IMR-90 (cell line): ENCODE data around the gene RUNX1. TPM values are rescaled to one million over a fixed set of nuclear protein-coding genes. Genes with fewer than 3 reads are reported as not detected.
A peak's percentile ranks its signal among the peaks of the same experiment; 100 is the strongest.

Experiments used
- ATAC-seq: fragments of 200-7000 bp; cut with Tn5 transposase; 2 replicates; pipeline ENCODE4 v1.9.1; 2020; ENCODE audit warnings: low read depth, mild to moderate bottlenecking, moderate library complexity
- BruUV-seq: library from RNA; stranded (reverse); fragments of 400-500 nt; replicated peaks from 2 replicates; lab custom pipeline; 2021; lab: Mats Ljungman, UMichigan
- CTCF ChIA-PET: fragments of 300-600 bp; formaldehyde crosslinking; extraction: SDS; loops from one replicate; lab custom pipeline; 2021; ENCODE audit warnings: antibody characterized with exemption; lab: Yijun Ruan, JAX
- POLR2A ChIA-PET: fragments of 300-600 bp; sonication (Branson Sonifier 250); formaldehyde crosslinking; loops from one replicate; lab custom pipeline; 2022; ENCODE audit warnings: antibody characterized with exemption; ENCODE audit not compliant: unreplicated experiment; lab: Charles Lee
- DNase-seq: peaks from one replicate; pipeline ENCODE4 v3.0.0; 2013
- H2AFZ ChIP-seq: replicated peaks from 2 replicates; pipeline ENCODE3; 2013; ENCODE audit warnings: low read length, mild to moderate bottlenecking; ENCODE audit not compliant: poor library complexity
- H2AK5ac ChIP-seq: 2 replicates; pipeline ENCODE4 v1.6.1; 2013; ENCODE audit warnings: low read depth, low read length, inconsistent platforms
- H2AK9ac ChIP-seq: replicated peaks from 2 replicates; pipeline ENCODE3; 2013; ENCODE audit warnings: mild to moderate bottlenecking, low read depth, low read length, moderate library complexity; ENCODE audit not compliant: poor library complexity
- H2BK120ac ChIP-seq: 2 replicates; pipeline ENCODE4 v1.6.1; 2013; ENCODE audit warnings: low read depth, low read length, inconsistent platforms
- H2BK15ac ChIP-seq: 3 replicates; pipeline ENCODE4 v1.6.1; 2013; ENCODE audit warnings: low read depth, low read length, inconsistent platforms
- H2BK20ac ChIP-seq: 2 replicates; pipeline ENCODE4 v1.6.1; 2013; ENCODE audit warnings: low read depth, mild to moderate bottlenecking, inconsistent platforms, low read length, moderate library complexity
- H2BK5ac ChIP-seq: 2 replicates; pipeline ENCODE4 v1.6.1; 2013; ENCODE audit warnings: mild to moderate bottlenecking, low read depth, low read length, inconsistent platforms; ENCODE audit not compliant: poor library complexity, severe bottlenecking
- H3K14ac ChIP-seq: replicated peaks from 2 replicates; pipeline ENCODE4 v1.6.1; 2013; ENCODE audit warnings: low read depth, low read length, inconsistent platforms
- H3K18ac ChIP-seq: 2 replicates; pipeline ENCODE4 v1.6.1; 2013; ENCODE audit warnings: low read depth, low read length, control low read depth
- H3K23ac ChIP-seq: 2 replicates; pipeline ENCODE4 v1.6.1; 2013; ENCODE audit warnings: low read depth, low read length, inconsistent platforms
- H3K27ac ChIP-seq: 2 replicates; pipeline ENCODE4 v1.5.1; 2013; ENCODE audit warnings: mild to moderate bottlenecking, control low read depth, low read length; ENCODE audit not compliant: insufficient read depth
- H3K27me3 ChIP-seq: 2 replicates; pipeline ENCODE4 v1.6.1; 2013; ENCODE audit warnings: low read length; ENCODE audit not compliant: control insufficient read depth, insufficient read depth
- H3K36me3 ChIP-seq: 2 replicates; pipeline ENCODE4 v1.6.1; 2013; ENCODE audit warnings: low read length, mixed read lengths; ENCODE audit not compliant: control insufficient read depth, insufficient read depth
- H3K4ac ChIP-seq: 2 replicates; pipeline ENCODE4 v1.6.1; 2013; ENCODE audit warnings: low read depth, low read length, inconsistent platforms
- H3K4me1 ChIP-seq: 2 replicates; pipeline ENCODE4 v1.6.1; 2013; ENCODE audit warnings: low read length, mixed read lengths; ENCODE audit not compliant: control insufficient read depth, insufficient read depth
- H3K4me2 ChIP-seq: 2 replicates; pipeline ENCODE4 v1.6.1; 2013; ENCODE audit warnings: low read depth, mild to moderate bottlenecking, control low read depth, low read length, moderate library complexity
- H3K4me3 ChIP-seq: 2 replicates; pipeline ENCODE4 v1.5.1; 2013; ENCODE audit warnings: low read depth, mild to moderate bottlenecking, control low read depth, low read length, moderate library complexity; ENCODE audit not compliant: insufficient read depth
- H3K56ac ChIP-seq: 2 replicates; pipeline ENCODE4 v1.6.1; 2013; ENCODE audit warnings: low read length, inconsistent platforms; ENCODE audit not compliant: insufficient read depth; ENCODE audit errors: extremely low read depth
- H3K79me1 ChIP-seq, 2 experiments: 2 replicates each; pipeline ENCODE4 v1.6.1; 2013; ENCODE audit warnings: low read length in 2 of 2, inconsistent platforms in 1 of 2, low read depth in 1 of 2
- H3K9ac ChIP-seq: 2 replicates; pipeline ENCODE4 v1.6.1; 2013; ENCODE audit warnings: low read depth, low read length, control low read depth
- H3K9me1 ChIP-seq: 2 replicates; pipeline ENCODE4 v1.6.1; 2013; ENCODE audit warnings: low read length, inconsistent platforms; ENCODE audit not compliant: insufficient read depth
- H3K9me3 ChIP-seq: 2 replicates; pipeline ENCODE4 v1.6.1; 2013; ENCODE audit warnings: low read length; ENCODE audit not compliant: control insufficient read depth, insufficient read depth
- H4K20me1 ChIP-seq: 2 replicates; pipeline ENCODE4 v1.6.1; 2013; ENCODE audit warnings: low read length, inconsistent platforms; ENCODE audit not compliant: insufficient read depth
- H4K5ac ChIP-seq: 2 replicates; pipeline ENCODE4 v1.6.1; 2013; ENCODE audit warnings: mild to moderate bottlenecking, low read depth, low read length, control low read depth
- H4K8ac ChIP-seq, 2 experiments: 2 replicates each; pipeline ENCODE4 v1.6.1; 2013; ENCODE audit warnings: low read depth in 2 of 2, low read length in 2 of 2, control low read depth in 1 of 2, inconsistent platforms in 1 of 2
- H4K91ac ChIP-seq: 2 replicates; pipeline ENCODE4 v1.6.1; 2013; ENCODE audit warnings: low read depth, low read length, inconsistent platforms; ENCODE audit not compliant: insufficient read depth
- BHLHE40 ChIP-seq: fragments of 150-350 bp; IDR thresholded peaks from 2 replicates; pipeline ENCODE4 v1.6.1; 2016; ENCODE audit warnings: mild to moderate bottlenecking, low read depth, low read length
- CEBPB ChIP-seq: IDR thresholded peaks from 2 replicates; pipeline ENCODE4 v1.6.1; 2012; ENCODE audit warnings: low read depth, low read length, improper control_type of control experiment
- CHD1 ChIP-seq: IDR thresholded peaks from 2 replicates; pipeline ENCODE4 v1.6.1; 2012; ENCODE audit warnings: low read depth, low read length, improper control_type of control experiment
- FOS ChIP-seq: fragments of 150-350 bp; IDR thresholded peaks from 2 replicates; pipeline ENCODE4 v1.6.1; 2016; ENCODE audit warnings: low read depth, low read length
- MAFK ChIP-seq: IDR thresholded peaks from 2 replicates; pipeline ENCODE4 v1.6.1; 2012; ENCODE audit warnings: low read depth, low read length, improper control_type of control experiment
- MAZ ChIP-seq: IDR thresholded peaks from 2 replicates; pipeline ENCODE4 v1.6.1; 2012; ENCODE audit warnings: low read depth, mild to moderate bottlenecking, low read length, improper control_type of control experiment, moderate library complexity, borderline replicate concordance
- MXI1 ChIP-seq: IDR thresholded peaks from 2 replicates; pipeline ENCODE4 v1.6.1; 2012; ENCODE audit warnings: low read depth, mild to moderate bottlenecking, low read length, moderate library complexity, borderline replicate concordance
- NFE2L2 ChIP-seq: fragments of 150-350 bp; IDR thresholded peaks from 2 replicates; pipeline ENCODE4 v1.6.1; 2016; ENCODE audit warnings: low read depth, mild to moderate bottlenecking, low read length
- POLR2A ChIP-seq: IDR thresholded peaks from 2 replicates; pipeline ENCODE4 v1.6.1; 2012; ENCODE audit warnings: mild to moderate bottlenecking, low read depth, low read length
- RAD21 ChIP-seq: IDR thresholded peaks from 2 replicates; pipeline ENCODE4 v1.6.1; 2012; ENCODE audit warnings: low read length, improper control_type of control experiment
- RCOR1 ChIP-seq: IDR thresholded peaks from 2 replicates; pipeline ENCODE4 v1.6.1; 2012; ENCODE audit warnings: mild to moderate bottlenecking, low read length, improper control_type of control experiment; ENCODE audit not compliant: insufficient replicate concordance
- SMC3 ChIP-seq: fragments of 150-350 bp; IDR thresholded peaks from 2 replicates; pipeline ENCODE4 v1.6.1; 2016; ENCODE audit warnings: low read depth, mild to moderate bottlenecking, antibody characterized with exemption, low read length, moderate library complexity
- WGBS, 2 experiments: methylation state at CpG; one replicate each; pipeline versions ENCODE4 v1.1.5 to v1.1.7; 2013; ENCODE audit warnings: missing lambda C conversion rate in 2 of 2; ENCODE audit not compliant: insufficient read length in 1 of 2; ENCODE audit errors: extremely low coverage in 2 of 2; 5-methylcytosine and 5-hydroxymethylcytosine counted together
- dilution Hi-C: fragments of 300-500 bp; cut with HindIII; formaldehyde crosslinking; loops from one replicate; pipeline ENCODE4 v1.14.3; 2018; ENCODE audit warnings: low sequenced_read_pairs; ENCODE audit not compliant: unreplicated experiment
- in situ Hi-C: fragments of 300-500 bp; cut with MboI; formaldehyde crosslinking; loops from 3 replicates; pipeline ENCODE4 v1.14.3; 2019; ENCODE audit warnings: low sequenced_read_pairs, inconsistent platforms, mixed read lengths
- intact Hi-C: fragments of 100-400 bp; cut with micrococcal nuclease; formaldehyde crosslinking; loops from 2 replicates; pipeline ENCODE4 v1.10.0; 2022
- polyA plus RNA-seq, 3 experiments: library from polyadenylated mRNA; depleted of rRNA; stranded (reverse); fragments of >200 nt; gene quantifications; 2 replicates each; pipeline ENCODE4 v1.2.3, GENCODE V29; 2012; ENCODE audit warnings: low replicate concordance in 1 of 3
- total RNA-seq: library from RNA; depleted of rRNA; stranded (reverse); fragments of >200 nt; gene quantifications from 2 replicates; pipeline ENCODE4 v1.2.3, GENCODE V29; 2012
- TF ChIP-seq, protein P1 (sequence below): conservative IDR thresholded peaks from 2 replicates; pipeline ENCODE4 v1.5.1; 2012; ENCODE audit warnings: mild to moderate bottlenecking, low read depth, low read length, improper control_type of control experiment
- TF ChIP-seq, protein P2 (sequence below): fragments of 150-350 bp; IDR thresholded peaks from 2 replicates; pipeline ENCODE4 v1.6.1; 2017; ENCODE audit warnings: mild to moderate bottlenecking, antibody characterized with exemption, low read length, low read depth
- TF ChIP-seq, protein P3 (sequence below): fragments of 150-350 bp; IDR thresholded peaks from 2 replicates; pipeline ENCODE4 v1.6.1; 2016; ENCODE audit warnings: low read depth, mild to moderate bottlenecking, low read length, moderate library complexity, borderline replicate concordance

RUNX1 gene
- total and polyA plus RNA-seq, 2 of the 4 experiments (the other 2 are of a cell fraction): 34.5 to 56.5 TPM

GRCh38 chr21:34743285-34743684 lies 305.8 kb downstream of the RUNX1 start:
- no peak for ATAC-seq
- peak overlapping the region; percentile 33; the same call in 1 of the 2 replicates for H2BK120ac ChIP-seq
- no peak overlapping the region for H3K56ac ChIP-seq
- peaks cover 0 to 10% of the 10 kb centered on the region in 2 experiments; a peak in 2 of 4 replicates for H3K79me1 ChIP-seq
- 0 out of 2 replicates have a peak, but pooled peaks cover 4% of the 10 kb centered on the region for H3K4me1 ChIP-seq
- H3K27ac ChIP-seq: no peak overlapping the region
- DNase-seq: no peak
- H3K9me1 ChIP-seq: peaks cover 4% of the 10 kb centered on the region
- WGBS, 2 experiments: 95% methylated on average over 4 of the region's 9 CpGs; no CpG with 5 or more reads in 1 of the 2 experiments
- H4K91ac ChIP-seq: no peak overlapping the region
- H3K9me3 ChIP-seq: no peaks in the 10 kb centered on the region
- ChIA-PET CTCF (no interaction called here), POLR2A (no interaction called here)
- H3K14ac ChIP-seq: peak overlapping the region; percentile 78; the same call in 1 of the 2 replicates
- H3K4ac ChIP-seq: no peak overlapping the region
- H2AFZ ChIP-seq: no peak overlapping the region
- no peak overlapping the region for H2BK20ac ChIP-seq
- in situ Hi-C loops: loop anchor here (10.0 to 25.0 kb wide), 3 partner anchors 669 to 1194 kb away; no protein-coding TSS in a partner anchor
- no peak overlapping the region for H3K4me3 ChIP-seq
- no peak overlapping the region for H4K8ac ChIP-seq
- H4K20me1 ChIP-seq: no peaks in the 10 kb centered on the region
- no peak overlapping the region for H3K4me2 ChIP-seq
- H2AK5ac ChIP-seq: peak overlapping the region; percentile 89; the same call in 1 of the 2 replicates
- H3K9ac ChIP-seq: no peak overlapping the region
- H2AK9ac ChIP-seq: peak overlapping the region; percentile 26
- H3K27me3 ChIP-seq: peaks cover 5% of the 10 kb centered on the region; the same call in 1 of the 2 replicates
- H2BK5ac ChIP-seq: no peak overlapping the region
- BruUV-seq: no TSS peak
- H3K18ac ChIP-seq: no peak overlapping the region
- no peaks in the 10 kb centered on the region for H3K36me3 ChIP-seq
- intact Hi-C loops: loop anchor here (10.0 kb wide), 2 partner anchors 302 to 902 kb away; partner anchors contain the start of gene RUNX1
- H4K5ac ChIP-seq: no peak overlapping the region
- TF ChIP-seq MAZ (no peak), RCOR1 (no peak), CHD1 (no peak), POLR2A (no peak), NFE2L2 (no peak), CEBPB (no peak), MXI1 (no peak), FOS (no peak), RAD21 (no peak), BHLHE40 (no peak), MAFK (no peak), SMC3 (no peak)
- TF ChIP-seq, protein P1, sequence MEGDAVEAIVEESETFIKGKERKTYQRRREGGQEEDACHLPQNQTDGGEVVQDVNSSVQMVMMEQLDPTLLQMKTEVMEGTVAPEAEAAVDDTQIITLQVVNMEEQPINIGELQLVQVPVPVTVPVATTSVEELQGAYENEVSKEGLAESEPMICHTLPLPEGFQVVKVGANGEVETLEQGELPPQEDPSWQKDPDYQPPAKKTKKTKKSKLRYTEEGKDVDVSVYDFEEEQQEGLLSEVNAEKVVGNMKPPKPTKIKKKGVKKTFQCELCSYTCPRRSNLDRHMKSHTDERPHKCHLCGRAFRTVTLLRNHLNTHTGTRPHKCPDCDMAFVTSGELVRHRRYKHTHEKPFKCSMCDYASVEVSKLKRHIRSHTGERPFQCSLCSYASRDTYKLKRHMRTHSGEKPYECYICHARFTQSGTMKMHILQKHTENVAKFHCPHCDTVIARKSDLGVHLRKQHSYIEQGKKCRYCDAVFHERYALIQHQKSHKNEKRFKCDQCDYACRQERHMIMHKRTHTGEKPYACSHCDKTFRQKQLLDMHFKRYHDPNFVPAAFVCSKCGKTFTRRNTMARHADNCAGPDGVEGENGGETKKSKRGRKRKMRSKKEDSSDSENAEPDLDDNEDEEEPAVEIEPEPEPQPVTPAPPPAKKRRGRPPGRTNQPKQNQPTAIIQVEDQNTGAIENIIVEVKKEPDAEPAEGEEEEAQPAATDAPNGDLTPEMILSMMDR: no peak
- TF ChIP-seq, protein P2, sequence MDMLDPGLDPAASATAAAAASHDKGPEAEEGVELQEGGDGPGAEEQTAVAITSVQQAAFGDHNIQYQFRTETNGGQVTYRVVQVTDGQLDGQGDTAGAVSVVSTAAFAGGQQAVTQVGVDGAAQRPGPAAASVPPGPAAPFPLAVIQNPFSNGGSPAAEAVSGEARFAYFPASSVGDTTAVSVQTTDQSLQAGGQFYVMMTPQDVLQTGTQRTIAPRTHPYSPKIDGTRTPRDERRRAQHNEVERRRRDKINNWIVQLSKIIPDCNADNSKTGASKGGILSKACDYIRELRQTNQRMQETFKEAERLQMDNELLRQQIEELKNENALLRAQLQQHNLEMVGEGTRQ: no peak
- TF ChIP-seq, protein P3, sequence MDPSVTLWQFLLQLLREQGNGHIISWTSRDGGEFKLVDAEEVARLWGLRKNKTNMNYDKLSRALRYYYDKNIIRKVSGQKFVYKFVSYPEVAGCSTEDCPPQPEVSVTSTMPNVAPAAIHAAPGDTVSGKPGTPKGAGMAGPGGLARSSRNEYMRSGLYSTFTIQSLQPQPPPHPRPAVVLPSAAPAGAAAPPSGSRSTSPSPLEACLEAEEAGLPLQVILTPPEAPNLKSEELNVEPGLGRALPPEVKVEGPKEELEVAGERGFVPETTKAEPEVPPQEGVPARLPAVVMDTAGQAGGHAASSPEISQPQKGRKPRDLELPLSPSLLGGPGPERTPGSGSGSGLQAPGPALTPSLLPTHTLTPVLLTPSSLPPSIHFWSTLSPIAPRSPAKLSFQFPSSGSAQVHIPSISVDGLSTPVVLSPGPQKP: no peak
- H3K23ac ChIP-seq: 0 out of 2 replicates have a peak overlapping the region, but pooled peaks have one; percentile 66
- dilution Hi-C loops: no loop called here
- H2BK15ac ChIP-seq: peak overlapping the region; percentile 83; the same call in 2 of the 3 replicates
